Measurements from ENCODE around the gene IL1R2. TPM values are rescaled to one million over a fixed set of nuclear protein-coding genes. Genes with fewer than 3 reads are reported as not detected.

IL1R2 gene
- total and polyA plus RNA-seq, 9 of the 15 experiments (the other 6 are each of a cell fraction or from before 2014, with no cell fraction given), result 0.13 TPM; not detected in 8

DNA sequence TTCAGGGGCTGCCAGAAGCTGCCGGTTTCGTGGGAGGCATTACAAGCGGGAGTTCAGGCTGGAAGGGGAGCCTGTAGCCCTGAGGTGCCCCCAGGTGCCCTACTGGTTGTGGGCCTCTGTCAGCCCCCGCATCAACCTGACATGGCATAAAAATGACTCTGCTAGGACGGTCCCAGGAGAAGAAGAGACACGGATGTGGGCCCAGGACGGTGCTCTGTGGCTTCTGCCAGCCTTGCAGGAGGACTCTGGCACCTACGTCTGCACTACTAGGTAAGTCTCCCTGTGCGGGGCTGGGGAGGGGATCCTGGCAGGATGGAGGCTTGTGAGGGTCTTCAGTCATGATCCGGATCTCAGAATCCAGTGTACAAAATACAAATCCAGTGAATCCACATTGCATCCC, 17.8 kb downstream of the IL1R2 start:
- no peak overlapping the region for H2AFZ ChIP-seq (ENCODE audit: low read depth, low read length)
- no peaks in the 10 kb centered on the region for H4K20me1 ChIP-seq (replicated peaks; ENCODE audit: control insufficient read depth, insufficient read depth, low read length)
- H3K4me3 ChIP-seq, result no peak overlapping the region
- no TSS peak for BruUV-seq (replicated peaks)
- no peak overlapping the region for H3K9ac ChIP-seq (ENCODE audit: insufficient read depth in 1 of 2, low read depth in 2 of 2, low read length in 2 of 2)
- FAIRE-seq, result no peak
- peaks cover 0 to 5% of the 10 kb centered on the region in 2 experiments; a peak in 1 of 5 replicates for H3K4me1 ChIP-seq (replicated peaks in 1 of 2; ENCODE audit: control insufficient read depth in 2 of 2, insufficient read depth in 2 of 2, low read length in 2 of 2)
- DNase-seq (ENCODE audit: extremely low read depth in 1 of 4, low spot score in 3 of 4), result no peak
- POLR2A ChIA-PET, result no interaction called here
- in situ Hi-C loops (cut with MboI) (no loop called here), intact Hi-C loops (cut with micrococcal nuclease) (loop anchor here (5.0 kb wide), 3 partner anchors 348 to 448 kb away; partner anchors contain the start of gene IL18R1)
- ATAC-seq, result no peak
- no peak overlapping the region for H3K27ac ChIP-seq (ENCODE audit: extremely low read depth, low read depth, low read length)
- no peaks in the 10 kb centered on the region for H3K9me3 ChIP-seq (replicated peaks; ENCODE audit: control insufficient read depth, insufficient read depth, low read depth, low read length)
- H3K4me2 ChIP-seq (ENCODE audit: insufficient read depth, low read length), result no peak overlapping the region
- H3K27me3 ChIP-seq (ENCODE audit: control insufficient read depth in 2 of 2, insufficient read depth in 2 of 2, low read length in 2 of 2), result peaks cover 4 to 24% of the 10 kb centered on the region in 2 experiments; a peak in 3 of 5 replicates
- CTCF ChIA-PET (ENCODE audit: low intra/inter-chr PET ratio), result interaction anchor here (0.6 kb wide), 2 partner anchors 65 to 339 kb away, joined by 3 to 4 read pairs; no protein-coding TSS in a partner anchor
- no peaks in the 10 kb centered on the region for H3K9me1 ChIP-seq (ENCODE audit: control insufficient read depth, insufficient read depth, low read length)
- H3K36me3 ChIP-seq (ENCODE audit: control insufficient read depth, insufficient read depth, low read length), result no peaks in the 10 kb centered on the region
- H3K79me2 ChIP-seq (ENCODE audit: control insufficient read depth, insufficient read depth, low read length), result no peaks in the 10 kb centered on the region
- WGBS (ENCODE audit: insufficient coverage, low coverage, missing lambda C conversion rate), result 6% methylated on average over 10 of the region's 10 CpGs
- TF ChIP-seq KDM5B (IDR thresholded peaks at IDR 0.05; ENCODE audit: insufficient replicate concordance, low read depth, low read length) (no peak), MXI1 (IDR thresholded peaks at IDR 0.05; ENCODE audit: low read depth, low read length) (no peak), MCM7 (IDR thresholded peaks at IDR 0.05) (no peak), ZNF507 (tag; conservative IDR thresholded peaks at IDR 0.05) (no peak), RNF2 (IDR thresholded peaks at IDR 0.05) (no peak), FOXA3 (CRISPR knock-in tag; conservative IDR thresholded peaks at IDR 0.05 in 1 of 2, IDR thresholded peaks at IDR 0.05 in 1 of 2) (no peak), ZBTB1 (CRISPR knock-in tag; IDR thresholded peaks at IDR 0.05; ENCODE audit: borderline replicate concordance, low read depth) (no peak), TRIM24 (IDR thresholded peaks at IDR 0.05) (no peak), ZNF311 (CRISPR knock-in tag; IDR thresholded peaks at IDR 0.05) (no peak), SMARCA4 (IDR thresholded peaks at IDR 0.05) (no peak)
- TF ChIP-seq, protein P1, sequence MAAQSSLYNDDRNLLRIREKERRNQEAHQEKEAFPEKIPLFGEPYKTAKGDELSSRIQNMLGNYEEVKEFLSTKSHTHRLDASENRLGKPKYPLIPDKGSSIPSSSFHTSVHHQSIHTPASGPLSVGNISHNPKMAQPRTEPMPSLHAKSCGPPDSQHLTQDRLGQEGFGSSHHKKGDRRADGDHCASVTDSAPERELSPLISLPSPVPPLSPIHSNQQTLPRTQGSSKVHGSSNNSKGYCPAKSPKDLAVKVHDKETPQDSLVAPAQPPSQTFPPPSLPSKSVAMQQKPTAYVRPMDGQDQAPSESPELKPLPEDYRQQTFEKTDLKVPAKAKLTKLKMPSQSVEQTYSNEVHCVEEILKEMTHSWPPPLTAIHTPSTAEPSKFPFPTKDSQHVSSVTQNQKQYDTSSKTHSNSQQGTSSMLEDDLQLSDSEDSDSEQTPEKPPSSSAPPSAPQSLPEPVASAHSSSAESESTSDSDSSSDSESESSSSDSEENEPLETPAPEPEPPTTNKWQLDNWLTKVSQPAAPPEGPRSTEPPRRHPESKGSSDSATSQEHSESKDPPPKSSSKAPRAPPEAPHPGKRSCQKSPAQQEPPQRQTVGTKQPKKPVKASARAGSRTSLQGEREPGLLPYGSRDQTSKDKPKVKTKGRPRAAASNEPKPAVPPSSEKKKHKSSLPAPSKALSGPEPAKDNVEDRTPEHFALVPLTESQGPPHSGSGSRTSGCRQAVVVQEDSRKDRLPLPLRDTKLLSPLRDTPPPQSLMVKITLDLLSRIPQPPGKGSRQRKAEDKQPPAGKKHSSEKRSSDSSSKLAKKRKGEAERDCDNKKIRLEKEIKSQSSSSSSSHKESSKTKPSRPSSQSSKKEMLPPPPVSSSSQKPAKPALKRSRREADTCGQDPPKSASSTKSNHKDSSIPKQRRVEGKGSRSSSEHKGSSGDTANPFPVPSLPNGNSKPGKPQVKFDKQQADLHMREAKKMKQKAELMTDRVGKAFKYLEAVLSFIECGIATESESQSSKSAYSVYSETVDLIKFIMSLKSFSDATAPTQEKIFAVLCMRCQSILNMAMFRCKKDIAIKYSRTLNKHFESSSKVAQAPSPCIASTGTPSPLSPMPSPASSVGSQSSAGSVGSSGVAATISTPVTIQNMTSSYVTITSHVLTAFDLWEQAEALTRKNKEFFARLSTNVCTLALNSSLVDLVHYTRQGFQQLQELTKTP (IDR thresholded peaks at IDR 0.05; ENCODE audit: low read depth in 1 of 2, partially characterized antibody in 2 of 2), result no peak
- TF ChIP-seq, protein P2, sequence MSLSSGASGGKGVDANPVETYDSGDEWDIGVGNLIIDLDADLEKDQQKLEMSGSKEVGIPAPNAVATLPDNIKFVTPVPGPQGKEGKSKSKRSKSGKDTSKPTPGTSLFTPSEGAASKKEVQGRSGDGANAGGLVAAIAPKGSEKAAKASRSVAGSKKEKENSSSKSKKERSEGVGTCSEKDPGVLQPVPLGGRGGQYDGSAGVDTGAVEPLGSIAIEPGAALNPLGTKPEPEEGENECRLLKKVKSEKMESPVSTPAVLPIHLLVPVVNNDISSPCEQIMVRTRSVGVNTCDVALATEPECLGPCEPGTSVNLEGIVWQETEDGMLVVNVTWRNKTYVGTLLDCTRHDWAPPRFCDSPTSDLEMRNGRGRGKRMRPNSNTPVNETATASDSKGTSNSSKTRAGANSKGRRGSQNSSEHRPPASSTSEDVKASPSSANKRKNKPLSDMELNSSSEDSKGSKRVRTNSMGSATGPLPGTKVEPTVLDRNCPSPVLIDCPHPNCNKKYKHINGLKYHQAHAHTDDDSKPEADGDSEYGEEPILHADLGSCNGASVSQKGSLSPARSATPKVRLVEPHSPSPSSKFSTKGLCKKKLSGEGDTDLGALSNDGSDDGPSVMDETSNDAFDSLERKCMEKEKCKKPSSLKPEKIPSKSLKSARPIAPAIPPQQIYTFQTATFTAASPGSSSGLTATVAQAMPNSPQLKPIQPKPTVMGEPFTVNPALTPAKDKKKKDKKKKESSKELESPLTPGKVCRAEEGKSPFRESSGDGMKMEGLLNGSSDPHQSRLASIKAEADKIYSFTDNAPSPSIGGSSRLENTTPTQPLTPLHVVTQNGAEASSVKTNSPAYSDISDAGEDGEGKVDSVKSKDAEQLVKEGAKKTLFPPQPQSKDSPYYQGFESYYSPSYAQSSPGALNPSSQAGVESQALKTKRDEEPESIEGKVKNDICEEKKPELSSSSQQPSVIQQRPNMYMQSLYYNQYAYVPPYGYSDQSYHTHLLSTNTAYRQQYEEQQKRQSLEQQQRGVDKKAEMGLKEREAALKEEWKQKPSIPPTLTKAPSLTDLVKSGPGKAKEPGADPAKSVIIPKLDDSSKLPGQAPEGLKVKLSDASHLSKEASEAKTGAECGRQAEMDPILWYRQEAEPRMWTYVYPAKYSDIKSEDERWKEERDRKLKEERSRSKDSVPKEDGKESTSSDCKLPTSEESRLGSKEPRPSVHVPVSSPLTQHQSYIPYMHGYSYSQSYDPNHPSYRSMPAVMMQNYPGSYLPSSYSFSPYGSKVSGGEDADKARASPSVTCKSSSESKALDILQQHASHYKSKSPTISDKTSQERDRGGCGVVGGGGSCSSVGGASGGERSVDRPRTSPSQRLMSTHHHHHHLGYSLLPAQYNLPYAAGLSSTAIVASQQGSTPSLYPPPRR (CRISPR knock-in tag; IDR thresholded peaks at IDR 0.05; ENCODE audit: borderline replicate concordance), result no peak

Data from K562 (cell line).